Muscle of back (tissue), 11 donors: ENCODE results near the gene PRDX2. TPM values are rescaled to one million over a fixed set of nuclear protein-coding genes. Genes with fewer than 3 reads are reported as not detected.
"Not testable (repeated sequence)": the region's sequence is repeated elsewhere in the genome, so short reads cannot be mapped to it uniquely, and the experiment has no call there.

ENCODE experiments used
- DNase-seq, 3 donors: peaks; one replicate each; pipeline versions ENCODE4 v3.0.0 to v3.0.0-alpha.2; 2013
- polyA plus RNA-seq, 10 donors: library from polyadenylated mRNA; unstranded; fragments of 120-200 nt; gene quantifications; one replicate each; pipeline ENCODE4 v1.2.1, GENCODE V29; 2013; ENCODE audit not compliant: insufficient read length in 10 of 10

Gene PRDX2
- polyA plus RNA-seq, 10 donors = 135 to 183 (median 163) TPM

DNA sequence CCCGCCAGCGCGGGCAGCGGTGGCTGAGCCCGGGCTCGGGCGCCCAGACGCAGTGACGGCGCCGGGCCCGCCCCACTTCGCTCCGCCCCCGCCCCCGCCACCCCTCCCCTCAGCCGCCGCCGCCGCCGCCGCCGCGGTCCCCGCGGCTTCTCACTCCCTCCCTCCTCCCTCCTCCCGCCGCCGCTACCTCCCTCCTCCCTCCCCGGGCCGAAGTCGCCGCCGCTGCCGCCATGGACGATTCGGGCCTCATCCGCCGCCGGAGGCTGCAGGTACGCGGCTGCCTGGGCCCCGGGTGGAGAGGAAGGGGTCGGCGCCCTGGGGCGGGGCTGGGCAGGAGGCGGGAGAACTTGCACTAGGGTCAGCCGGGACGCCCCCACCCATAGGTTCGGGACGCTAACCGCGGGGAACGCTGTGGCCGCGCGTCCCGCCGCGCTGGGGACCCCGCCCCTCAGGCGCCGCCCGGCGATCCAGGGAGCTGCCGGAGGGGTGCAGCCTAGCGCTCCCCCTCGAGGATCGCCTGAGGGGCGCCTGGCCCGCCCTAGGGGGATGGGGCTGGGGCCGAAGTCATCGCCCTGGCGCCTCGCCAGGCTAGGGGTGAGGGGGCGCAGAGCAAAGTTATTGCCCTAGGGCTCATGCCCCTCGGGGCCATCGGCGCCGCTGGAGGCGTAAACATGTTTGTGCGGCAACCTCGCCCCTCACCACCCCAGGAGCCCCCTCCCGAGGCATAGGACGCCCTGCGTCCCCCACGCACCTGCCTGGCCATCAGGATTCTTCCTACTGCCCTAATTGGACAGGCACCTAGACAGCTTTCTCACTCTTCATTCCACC is 32.4 kb upstream of the PRDX2 start:
- DNase-seq = no peak

DNA sequence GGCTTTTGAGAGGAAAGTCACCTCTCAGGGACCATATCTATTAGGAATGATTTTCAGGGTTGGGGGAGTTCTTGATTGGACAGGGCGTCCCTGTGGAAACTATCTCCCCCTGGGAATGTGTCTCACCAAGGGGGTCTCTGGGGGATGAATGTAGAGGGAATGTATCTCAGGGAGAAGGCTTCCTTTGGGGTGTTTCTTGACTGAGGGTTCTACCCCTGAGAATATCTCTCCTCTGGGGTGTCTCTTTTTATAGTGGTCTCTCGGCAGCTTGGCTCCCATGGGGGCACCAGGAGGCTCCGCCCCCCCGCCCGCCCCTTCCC is 31.8 kb upstream of the PRDX2 start:
- no peak for DNase-seq

DNA sequence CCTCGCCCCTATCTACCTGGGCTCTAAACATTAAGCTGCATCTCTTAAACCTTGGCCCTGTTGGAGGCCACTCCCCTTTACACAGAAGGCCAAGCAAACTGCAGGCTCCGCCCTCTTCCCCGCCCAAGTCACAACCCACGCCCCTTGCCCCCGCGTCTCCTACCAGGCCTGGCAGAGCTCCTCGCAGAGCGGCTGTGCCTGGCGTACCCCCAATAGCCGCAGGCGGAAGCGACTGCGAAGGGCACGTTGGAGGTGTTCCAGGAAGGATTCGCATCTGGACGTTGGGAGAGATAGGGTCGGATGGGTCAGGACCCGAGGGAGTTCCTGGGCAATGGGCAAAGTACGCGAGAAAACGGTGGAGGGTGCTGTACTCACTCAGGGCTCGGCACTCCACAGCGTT is 26.9 kb upstream of the PRDX2 start:
- no peak for DNase-seq

DNA sequence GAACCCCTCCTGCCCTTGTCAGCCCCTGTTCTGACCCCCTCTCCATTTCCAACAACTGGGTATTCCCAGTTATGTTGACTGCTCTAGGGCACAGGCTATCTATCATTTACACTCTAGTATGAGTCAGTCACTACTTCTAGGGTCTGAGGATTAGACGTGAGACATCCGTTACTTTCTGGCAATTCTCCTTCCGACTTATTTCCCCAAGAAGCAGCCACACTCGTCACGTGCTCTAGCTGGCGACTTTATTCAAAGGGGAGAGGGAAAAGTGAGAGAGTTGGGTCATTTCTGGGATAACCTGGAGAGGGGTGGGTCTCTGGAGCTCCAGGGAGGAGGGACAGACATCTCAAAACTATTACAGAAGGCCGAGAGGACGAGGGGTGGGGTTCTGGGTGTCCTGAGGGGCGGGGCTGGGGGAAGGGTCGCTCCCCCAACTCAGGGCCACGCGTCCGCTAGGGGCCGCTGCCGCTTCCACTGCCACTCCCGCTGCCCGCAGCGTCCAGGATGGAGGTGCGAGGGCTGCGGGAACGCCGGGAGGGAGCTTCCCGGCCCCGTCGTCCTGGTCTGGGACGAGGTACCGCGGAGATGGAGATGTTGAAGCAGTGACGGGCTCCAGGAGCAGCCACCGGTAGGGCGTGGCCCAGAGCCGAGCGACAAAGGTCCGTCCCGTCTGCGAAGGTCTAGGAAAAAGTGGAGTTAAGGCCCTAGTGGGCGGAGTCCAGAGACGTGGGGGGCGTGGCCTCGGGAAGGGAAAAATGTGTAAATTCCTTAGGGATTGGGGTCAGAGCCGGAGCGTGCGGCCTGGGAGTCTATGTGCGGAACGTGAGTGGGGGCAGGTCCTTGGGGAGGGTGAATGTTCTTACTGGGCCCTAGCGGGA is 23.9 kb upstream of the PRDX2 start:
- no peak for DNase-seq

DNA sequence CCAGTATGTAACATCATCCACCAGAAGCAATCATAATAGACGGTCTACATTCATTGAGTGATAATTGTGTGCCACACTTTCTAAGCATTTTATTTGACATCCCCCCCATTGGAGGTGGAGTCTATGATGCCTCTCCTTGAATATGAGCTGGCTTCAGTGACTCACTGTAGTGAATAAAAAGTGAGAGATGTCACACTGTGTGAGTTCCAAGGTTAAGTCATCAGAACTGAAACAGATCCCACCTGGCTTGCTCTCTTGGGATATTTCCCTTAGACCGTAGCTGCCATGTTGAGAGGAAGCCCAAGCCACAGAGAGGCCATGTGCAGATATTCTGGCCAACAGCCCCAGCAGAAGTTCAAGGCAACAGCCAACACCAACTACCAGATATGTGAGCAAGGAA is 20.2 kb upstream of the PRDX2 start:
- DNase-seq = no peak

DNA sequence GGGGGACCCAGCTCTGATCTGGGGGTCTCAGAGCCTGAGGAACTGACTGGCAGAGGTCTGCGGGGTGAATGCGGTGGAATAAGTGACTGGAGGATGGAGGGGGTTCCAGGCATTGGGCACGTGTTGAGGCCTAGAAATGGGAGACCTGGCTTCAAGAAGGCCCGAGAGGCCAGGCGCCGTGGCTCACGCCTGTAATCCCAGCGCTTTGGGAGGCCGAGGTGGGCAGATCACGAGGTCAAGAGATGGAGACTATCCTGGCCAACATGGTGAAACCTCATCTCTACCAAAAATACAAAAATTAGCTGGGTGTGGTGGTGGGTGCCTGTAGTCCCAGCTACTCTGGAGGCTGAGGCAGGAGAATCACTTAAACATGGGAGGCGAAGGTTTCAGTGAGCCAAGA is 16.2 kb upstream of the PRDX2 start:
- not testable (repeated sequence) for DNase-seq

DNA sequence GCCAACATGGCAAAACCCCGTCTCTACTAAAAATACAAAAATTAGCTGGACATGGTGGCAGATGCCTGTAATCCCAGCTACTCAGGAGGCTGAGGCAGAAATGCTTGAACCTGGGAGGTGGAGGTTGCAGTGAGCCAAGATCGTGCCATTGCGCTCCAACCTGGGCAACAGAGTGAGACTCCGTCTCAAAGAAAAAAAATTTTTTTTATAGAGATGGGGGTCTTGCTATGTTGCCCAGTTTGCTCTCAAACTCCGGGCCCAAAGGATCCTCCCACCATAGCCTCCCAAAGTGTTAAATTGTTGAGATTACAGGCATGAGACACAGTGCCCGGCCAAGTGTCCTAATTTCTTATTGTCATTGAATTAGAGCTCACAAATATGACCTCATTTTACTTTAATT is 15.6 kb upstream of the PRDX2 start:
- DNase-seq = not testable (repeated sequence)

DNA sequence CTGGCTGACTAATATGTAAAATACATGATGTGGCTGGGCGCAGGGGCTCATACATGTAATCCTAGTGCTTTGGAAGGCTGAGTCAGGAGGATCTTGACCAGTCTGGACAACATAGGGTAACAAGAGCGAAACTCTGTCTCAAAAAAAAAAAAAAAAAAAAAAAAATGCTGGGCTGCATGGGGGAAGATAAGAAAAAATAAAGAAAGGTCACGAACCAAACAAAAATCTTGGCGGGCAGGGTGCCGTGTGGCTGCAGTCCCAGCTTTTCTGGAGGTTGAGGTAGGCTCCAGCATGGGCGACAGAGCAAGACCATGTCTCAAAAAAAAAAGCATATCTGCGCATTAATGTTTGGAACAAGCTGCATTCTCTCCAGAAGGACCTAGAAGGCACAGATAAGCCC is 13.5 kb upstream of the PRDX2 start:
- DNase-seq = no peak

DNA sequence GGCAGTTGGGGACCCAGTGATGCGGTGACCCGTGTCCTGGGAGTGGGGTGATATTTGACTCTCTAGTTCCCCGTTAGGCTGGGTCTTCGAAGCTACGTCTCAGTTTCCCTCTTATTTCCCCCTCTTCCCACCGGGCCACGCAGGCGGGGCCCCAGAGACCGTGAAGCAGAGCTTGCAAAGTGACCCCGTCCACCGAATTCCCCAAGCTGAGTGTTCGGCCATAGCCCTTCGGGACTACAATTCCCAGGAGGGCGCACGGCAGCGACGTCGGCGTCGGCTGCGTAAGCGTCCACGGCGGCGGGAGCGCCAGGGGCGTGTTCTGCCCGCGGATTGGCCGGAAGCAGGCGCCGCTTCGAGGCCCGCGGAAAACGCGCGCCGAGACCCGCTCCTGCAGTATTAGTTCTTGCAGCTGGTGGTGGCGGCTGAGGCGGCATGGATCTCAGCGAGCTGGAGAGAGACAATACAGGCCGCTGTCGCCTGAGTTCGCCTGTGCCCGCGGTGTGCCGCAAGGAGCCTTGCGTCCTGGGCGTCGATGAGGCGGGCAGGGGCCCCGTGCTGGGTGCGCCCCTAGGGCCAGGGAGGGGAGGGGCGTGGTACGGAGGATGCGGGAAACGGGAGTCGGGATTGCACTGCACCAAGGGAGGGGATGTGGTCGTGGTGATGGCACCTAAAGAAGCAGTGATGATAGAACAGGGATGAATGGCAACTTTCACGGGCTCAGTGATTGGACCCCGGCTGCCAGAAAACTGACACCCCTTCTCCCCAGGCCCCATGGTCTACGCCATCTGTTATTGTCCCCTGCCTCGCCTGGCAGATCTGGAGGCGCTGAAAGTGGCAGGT is 4.9 kb upstream of the PRDX2 start, which contains the start of gene RNASEH2A:
Gene RNASEH2A, plus strand, starts transcription at position 343 of the 840 bp plus-strand sequence. Its CDS starts 90 bp downstream, at position 433.
- peak; percentile 86 to 95 (median 93) for DNase-seq

DNA sequence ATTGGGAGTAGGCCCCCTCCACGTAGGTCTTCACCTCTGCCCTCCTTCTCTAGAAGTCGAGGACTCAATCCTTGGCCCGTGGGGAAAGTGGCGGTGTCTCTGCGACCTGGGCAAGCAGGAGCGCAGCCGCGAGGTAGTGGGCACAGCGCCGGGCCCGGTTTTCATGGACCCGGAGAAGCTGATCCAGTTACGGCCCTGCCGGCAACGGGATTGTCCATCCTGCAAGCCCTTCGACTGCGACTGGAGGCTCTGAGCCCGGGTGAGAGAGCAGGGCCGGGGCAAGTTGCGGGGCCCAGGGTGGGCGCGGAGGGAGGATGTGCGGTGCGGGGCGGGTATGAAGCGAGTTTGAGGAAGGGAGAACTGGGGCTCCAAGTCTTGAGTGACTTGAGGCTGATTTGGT is 2.5 kb upstream of the PRDX2 start:
- DNase-seq = no peak

DNA sequence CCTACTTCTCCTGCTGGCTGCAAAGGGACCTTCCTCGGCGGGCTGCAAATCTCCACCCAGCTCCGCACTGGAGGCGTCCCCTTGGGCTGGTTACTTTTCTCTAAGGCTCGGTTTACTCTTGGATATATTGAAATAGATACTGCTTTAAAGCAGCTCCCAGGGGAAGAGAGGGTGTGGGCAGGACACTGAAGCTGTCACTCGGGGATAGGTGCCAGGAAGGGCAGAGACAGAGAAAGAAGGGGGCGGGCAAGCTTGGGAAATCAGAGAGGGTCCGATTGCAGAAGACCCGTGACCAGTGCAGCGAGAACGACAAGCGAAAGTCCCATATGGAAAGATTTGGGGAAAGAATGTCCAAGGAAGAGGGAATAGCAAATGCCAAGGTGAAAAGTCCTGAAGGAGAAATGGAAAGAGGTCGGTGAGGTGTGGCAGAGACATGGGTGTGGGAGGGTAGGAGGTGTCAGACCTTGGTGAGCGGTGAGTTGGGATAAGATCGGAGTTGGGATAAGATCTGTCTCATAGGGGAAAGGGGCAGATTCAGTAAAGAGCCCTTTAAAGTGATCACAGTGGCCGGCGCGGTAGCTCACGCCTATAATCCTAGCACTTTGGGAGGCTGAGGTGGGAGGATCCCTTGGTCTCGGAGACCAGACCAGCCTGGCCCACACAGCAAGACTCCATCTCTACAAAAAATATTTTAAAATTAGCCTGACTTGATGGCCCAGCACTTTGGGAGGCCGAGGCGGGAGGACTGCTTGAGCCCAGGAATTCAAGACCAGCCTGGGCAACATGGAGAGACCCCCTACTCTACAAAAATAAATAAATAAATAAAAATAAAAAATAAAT is 887 bp upstream of the PRDX2 start:
- DNase-seq = peak in 2 of 3 donors; percentile 6 to 9

DNA sequence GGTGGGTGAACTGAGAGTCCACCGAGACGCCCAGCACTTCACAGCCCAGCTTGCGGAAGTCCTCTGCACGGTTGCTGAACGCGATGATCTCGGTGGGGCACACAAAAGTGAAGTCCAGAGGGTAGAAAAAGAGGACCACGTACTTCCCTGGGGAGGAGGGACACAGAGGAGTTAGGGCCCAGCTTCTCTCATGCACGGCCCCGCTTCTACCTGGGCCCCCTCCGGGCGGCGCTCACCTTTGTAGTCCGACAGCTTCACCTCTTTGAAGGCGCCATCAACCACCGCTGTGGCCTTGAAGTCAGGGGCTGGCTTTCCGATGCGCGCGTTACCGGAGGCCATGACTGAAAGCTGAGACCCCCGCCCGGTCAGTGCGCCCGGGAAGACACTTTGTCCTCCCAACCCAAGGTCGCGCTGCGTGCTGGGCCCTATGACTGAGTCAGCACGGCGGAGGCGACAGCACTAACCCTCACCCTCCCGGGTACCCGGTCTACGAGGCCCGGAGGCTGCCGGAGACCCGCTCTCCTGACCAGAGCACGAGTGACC is 606 bp downstream of the PRDX2 start:
- peak in 1 of 3 donors; percentile 25 for DNase-seq

DNA sequence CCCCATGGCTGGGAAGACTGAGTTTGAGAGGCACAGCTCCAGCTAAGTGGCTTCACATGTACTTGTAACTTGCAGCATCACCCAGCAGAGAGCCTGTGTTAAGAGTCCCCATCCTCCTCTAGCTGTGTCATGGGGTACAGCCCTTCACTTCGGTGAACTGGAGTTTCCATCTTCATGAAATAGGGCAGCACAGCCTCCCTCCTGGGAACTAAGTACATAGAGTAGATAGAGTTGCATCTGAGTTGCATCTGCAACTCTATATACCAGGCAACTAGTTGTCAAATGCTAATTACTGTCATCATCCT is 1.2 kb downstream of the PRDX2 start:
- DNase-seq = no peak

DNA sequence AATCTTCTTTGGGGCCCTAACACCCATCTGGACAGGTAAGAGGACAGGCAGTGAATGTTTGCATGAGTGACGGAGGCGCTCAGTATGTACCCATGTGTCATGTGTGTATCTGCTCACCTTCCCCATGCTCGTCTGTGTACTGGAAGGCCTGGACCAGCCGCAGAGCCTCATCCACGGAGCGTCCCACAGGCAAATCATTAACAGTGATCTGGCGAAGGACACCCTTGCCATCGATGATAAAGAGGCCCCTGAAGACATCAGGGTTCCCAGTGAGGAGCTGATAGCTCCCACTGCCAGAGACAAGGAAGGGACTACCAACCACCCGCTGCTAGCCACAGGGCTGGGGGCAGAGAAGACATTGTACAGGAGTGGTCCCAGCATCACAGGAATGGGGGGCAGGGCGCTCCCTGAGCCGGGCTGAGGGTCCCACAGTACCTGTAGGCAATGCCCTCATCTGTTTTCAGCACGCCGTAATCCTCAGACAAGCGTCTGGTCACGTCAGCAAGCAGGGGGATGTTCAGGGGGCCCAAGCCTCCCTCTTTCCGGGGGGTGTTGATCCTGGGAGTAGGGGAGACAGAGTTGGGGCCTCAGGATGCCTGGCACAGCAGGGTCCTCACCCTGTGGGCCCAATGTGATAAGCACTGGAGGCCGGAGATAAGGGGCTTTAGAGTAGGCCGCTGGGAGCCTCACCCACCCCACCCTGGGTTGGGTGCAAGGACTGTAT is 1.7 kb downstream of the PRDX2 start:
- peak in 1 of 3 donors; percentile 16 for DNase-seq

DNA sequence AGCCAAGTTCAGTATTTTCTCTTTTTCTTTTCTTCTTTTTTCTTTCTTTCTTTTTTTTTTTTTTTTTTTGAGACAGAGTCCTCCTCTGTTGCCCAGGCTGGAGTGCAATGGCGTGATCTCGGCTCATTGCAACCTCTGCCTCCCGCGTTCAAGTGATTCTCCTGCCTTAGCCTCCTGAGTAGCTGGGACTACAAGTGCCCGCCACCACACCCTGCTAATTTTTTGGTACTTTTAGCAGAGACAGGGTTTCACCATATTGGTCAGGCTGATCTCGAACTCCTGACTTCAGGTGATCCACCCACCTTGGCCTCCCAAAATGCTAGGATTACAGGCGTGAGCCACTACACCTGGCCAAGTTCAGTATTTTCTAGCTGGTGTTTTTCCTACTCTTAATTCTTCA is 4.0 kb downstream of the PRDX2 start:
- DNase-seq = not testable (repeated sequence)

DNA sequence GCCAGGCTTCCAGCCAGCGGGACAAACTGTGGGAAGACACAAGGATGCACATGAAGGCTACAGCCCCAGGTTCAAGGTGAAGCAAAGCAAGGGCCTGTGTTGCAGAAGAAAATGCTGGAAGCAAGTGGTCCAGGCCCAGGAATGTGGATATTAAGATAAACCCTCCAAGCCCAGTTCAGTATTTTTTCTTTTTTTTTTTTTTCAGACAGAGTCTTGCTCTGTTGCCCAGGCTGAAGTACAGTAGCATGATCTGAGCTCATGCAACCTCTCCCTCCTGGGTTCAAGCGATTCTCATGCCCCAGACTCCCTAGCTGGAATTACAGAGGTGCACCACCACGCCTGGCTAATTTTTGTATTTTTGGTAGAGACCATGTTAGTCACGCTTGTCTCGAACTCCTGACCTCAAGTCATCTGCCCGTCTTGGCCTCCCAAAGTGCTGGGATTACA is 4.4 kb downstream of the PRDX2 start:
- DNase-seq = peak in 1 of 3 donors; percentile 18

DNA sequence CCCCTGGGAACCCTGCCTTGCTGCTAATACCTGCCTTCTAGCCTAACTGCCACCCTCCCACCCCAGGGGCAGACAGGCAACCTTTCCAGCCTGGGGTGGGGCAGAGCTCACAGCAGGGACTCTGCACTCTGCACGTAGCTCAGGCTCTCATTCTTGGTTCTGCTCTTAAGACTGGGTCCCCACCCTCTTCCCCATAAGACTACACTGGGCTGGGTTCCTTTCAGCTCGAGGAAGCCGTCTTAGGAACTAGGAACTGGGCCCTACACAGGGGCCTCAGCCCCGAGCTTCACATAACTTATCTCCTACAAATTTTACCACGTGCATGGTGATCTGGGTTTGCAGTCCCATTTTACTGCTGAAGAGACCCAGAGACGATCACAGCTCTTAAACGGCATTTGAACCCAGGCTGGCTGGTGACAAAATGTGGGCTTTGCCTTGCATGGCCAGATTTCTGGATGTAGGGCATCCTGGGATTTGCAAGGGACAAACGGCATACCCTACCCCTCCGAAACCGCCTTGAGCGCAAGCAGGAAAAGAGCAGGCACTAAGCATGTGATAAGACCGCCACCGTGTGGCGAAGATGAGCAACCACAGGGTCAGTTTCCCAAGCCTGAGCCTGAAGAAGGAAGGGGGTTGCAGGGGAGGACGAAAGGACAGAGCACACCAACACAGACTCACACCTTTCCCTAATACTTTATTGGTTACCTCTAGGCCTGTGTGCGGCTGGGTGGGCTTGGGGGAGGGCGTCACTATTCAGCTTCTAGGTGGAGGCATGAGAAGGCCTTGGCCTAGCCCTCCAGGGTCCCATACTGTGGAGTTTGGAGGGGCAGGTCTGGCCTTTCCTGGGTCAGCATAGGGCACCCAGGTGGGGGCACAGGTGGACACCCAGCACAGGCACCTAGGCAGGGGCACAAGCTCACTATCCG is 5.2 kb downstream of the PRDX2 start:
- DNase-seq = peak; percentile 79 to 92 (median 90)

DNA sequence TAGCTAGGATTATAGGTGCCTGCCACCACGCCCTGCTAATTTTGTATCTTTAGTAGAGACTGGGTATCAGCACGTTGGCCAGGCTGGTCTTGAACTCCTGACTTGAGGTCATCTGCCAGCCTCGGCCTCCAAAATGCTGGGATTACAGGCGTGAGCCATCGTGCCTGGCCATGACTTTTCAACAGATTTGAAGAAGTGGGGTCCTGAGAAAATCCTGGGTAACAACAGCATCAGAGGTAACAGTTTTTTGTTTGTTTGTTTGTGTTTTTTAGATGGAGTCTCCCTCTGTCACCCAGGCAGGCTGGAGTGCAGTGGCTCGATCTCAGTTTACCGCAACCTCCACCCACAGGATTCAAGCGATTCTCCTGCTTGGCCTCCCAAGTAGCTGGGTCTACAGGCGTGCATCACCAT is 6.6 kb downstream of the PRDX2 start:
- DNase-seq = no peak
